MM.1S (cell line): ENCODE data around the gene PDE2A.

Source experiments
- DNase-seq: peaks from one replicate; pipeline ENCODE4 v3.0.0-alpha.2; 2015
- H2AFZ ChIP-seq: fragments of 300-600 bp; sonication (generic); 2 replicates; pipeline ENCODE4 v1.6.0; 2016; ENCODE audit warnings: antibody characterized with exemption, low read length
- H3F3A ChIP-seq: fragments of 300-600 bp; sonication (generic); 2 replicates; pipeline ENCODE4 v1.6.1; 2016; ENCODE audit warnings: mild to moderate bottlenecking, antibody characterized with exemption, low read length, moderate library complexity, mixed read lengths; ENCODE audit not compliant: insufficient read depth
- H3K27ac ChIP-seq: fragments of 300-600 bp; sonication (generic); 2 replicates; pipeline ENCODE4 v1.5.1; 2016; ENCODE audit warnings: mild to moderate bottlenecking, low read length
- H3K27me3 ChIP-seq: fragments of 300-600 bp; sonication (generic); replicated peaks from 2 replicates; pipeline ENCODE4 v1.6.0; 2016; ENCODE audit warnings: low read length; ENCODE audit not compliant: insufficient read depth
- H3K36me3 ChIP-seq: fragments of 300-600 bp; sonication (generic); replicated peaks from 2 replicates; pipeline ENCODE4 v1.6.1; 2016; ENCODE audit warnings: mild to moderate bottlenecking, low read length, mixed read lengths; ENCODE audit not compliant: insufficient read depth
- H3K4me1 ChIP-seq: fragments of 300-600 bp; sonication (generic); 2 replicates; pipeline ENCODE4 v1.6.1; 2016; ENCODE audit warnings: low read length, mixed read lengths
- H3K4me2 ChIP-seq: fragments of 300-600 bp; sonication (generic); 2 replicates; pipeline ENCODE4 v1.6.0; 2016; ENCODE audit warnings: low read depth, low read length
- H3K4me3 ChIP-seq: fragments of 300-600 bp; sonication (generic); 2 replicates; pipeline ENCODE4 v1.5.1; 2016; ENCODE audit warnings: low read length, mixed read lengths
- H3K79me2 ChIP-seq: fragments of 300-600 bp; sonication (generic); 2 replicates; pipeline ENCODE4 v1.6.1; 2016; ENCODE audit warnings: mixed run types, low read length, mixed read lengths
- H3K9ac ChIP-seq: fragments of 300-600 bp; sonication (generic); 2 replicates; pipeline ENCODE4 v1.6.1; 2016; ENCODE audit warnings: low read length, mixed read lengths
- H3K9me2 ChIP-seq: fragments of 300-600 bp; sonication (generic); replicated peaks from 2 replicates; pipeline ENCODE4 v1.6.1; 2016; ENCODE audit warnings: mild to moderate bottlenecking, low read length, mixed read lengths; ENCODE audit not compliant: insufficient read depth
- H3K9me3 ChIP-seq: fragments of 300-600 bp; sonication (generic); replicated peaks from 2 replicates; pipeline ENCODE4 v1.6.1; 2016; ENCODE audit warnings: mild to moderate bottlenecking, low read length, mixed read lengths; ENCODE audit not compliant: insufficient read depth
- H4K20me1 ChIP-seq: fragments of 300-600 bp; sonication (generic); 2 replicates; pipeline ENCODE4 v1.6.1; 2016; ENCODE audit warnings: mild to moderate bottlenecking, low read length, moderate library complexity, mixed read lengths; ENCODE audit not compliant: insufficient read depth
- CTCF ChIP-seq: fragments of 300-600 bp; sonication (generic); IDR thresholded peaks from 2 replicates; pipeline ENCODE4 v1.5.1; 2016; ENCODE audit warnings: antibody characterized with exemption, low read length, mixed read lengths
- EZH2 ChIP-seq: fragments of 300-600 bp; sonication (generic); optimal IDR thresholded peaks from 2 replicates; pipeline ENCODE3; 2017; ENCODE audit warnings: low read depth, mild to moderate bottlenecking, antibody characterized with exemption, low read length, mixed read lengths
- EZH2phosphoT487 ChIP-seq: fragments of 300-600 bp; sonication (generic); IDR thresholded peaks from 2 replicates; pipeline ENCODE4 v1.6.1; 2018; ENCODE audit warnings: antibody characterized with exemption, low read length

PDE2A gene

DNA sequence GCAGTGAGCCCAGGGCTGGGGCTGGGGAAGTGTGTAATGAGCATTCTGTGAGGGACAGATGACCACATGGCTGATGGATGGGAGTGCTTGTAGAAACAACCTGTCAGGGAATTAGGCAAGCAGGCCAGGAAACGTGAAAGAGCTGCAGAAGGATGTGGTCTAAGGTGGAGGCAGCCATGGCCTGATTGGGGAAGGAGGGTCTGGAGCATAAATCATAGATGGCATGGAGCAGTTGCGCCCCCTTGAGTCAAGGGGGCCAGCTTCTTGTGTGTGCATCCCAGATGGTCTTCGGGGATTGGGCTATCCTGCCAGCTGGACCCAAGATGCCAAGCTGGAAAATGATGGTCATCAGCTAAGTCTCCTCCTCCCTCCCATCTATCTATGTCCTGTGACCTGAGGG is 120.5 kb downstream of the PDE2A start:
- H2AFZ ChIP-seq = no peak overlapping the region
- no peak overlapping the region for H3K4me3 ChIP-seq
- no peaks in the 10 kb centered on the region for H3K9me3 ChIP-seq
- no peak overlapping the region for H3K9ac ChIP-seq
- H3K79me2 ChIP-seq = no peaks in the 10 kb centered on the region
- no peak for DNase-seq
- H3K36me3 ChIP-seq = no peaks in the 10 kb centered on the region
- H3K27ac ChIP-seq = no peak overlapping the region
- no peaks in the 10 kb centered on the region for H3K9me2 ChIP-seq
- no peaks in the 10 kb centered on the region for H4K20me1 ChIP-seq
- 0 out of 2 replicates have a peak, but pooled peaks cover 3% of the 10 kb centered on the region for H3K27me3 ChIP-seq
- peak; percentile 23; the same call in 1 of the 2 replicates for TF ChIP-seq CTCF
- no peak for TF ChIP-seq EZH2phosphoT487
- H3K4me2 ChIP-seq = no peak overlapping the region
- no peaks in the 10 kb centered on the region for H3K4me1 ChIP-seq
- no peaks in the 10 kb centered on the region for H3F3A ChIP-seq

GRCh38 chr11:72552399-72552910 is 121.8 kb downstream of the PDE2A start:
- Histone ChIP-seq H3K9me3 (no peaks in the 10 kb centered on the region), H3K27me3 (0 out of 2 replicates have a peak, but pooled peaks cover 3% of the 10 kb centered on the region), H3K79me2 (no peaks in the 10 kb centered on the region), H3K9ac (no peak overlapping the region), H3K36me3 (no peaks in the 10 kb centered on the region), H3K9me2 (no peaks in the 10 kb centered on the region), H3K27ac (no peak overlapping the region), H3K4me2 (no peak overlapping the region), H3F3A (no peaks in the 10 kb centered on the region), H3K4me1 (no peaks in the 10 kb centered on the region), H4K20me1 (no peaks in the 10 kb centered on the region), H2AFZ (no peak overlapping the region), H3K4me3 (no peak overlapping the region)
- TF ChIP-seq CTCF = no peak
- TF ChIP-seq EZH2 = no peak
- no peak for TF ChIP-seq EZH2phosphoT487
- DNase-seq = no peak

- H3F3A ChIP-seq = no peaks in the 10 kb centered on the region
- H4K20me1 ChIP-seq = no peaks in the 10 kb centered on the region
- H3K9me3 ChIP-seq = no peaks in the 10 kb centered on the region
- H3K9ac ChIP-seq = no peak overlapping the region
- H2AFZ ChIP-seq = no peak overlapping the region
- no peak for DNase-seq
- TF ChIP-seq CTCF (no peak), EZH2phosphoT487 (no peak), EZH2 (no peak)
- no peak overlapping the region for H3K27ac ChIP-seq
- no peaks in the 10 kb centered on the region for H3K79me2 ChIP-seq
- H3K27me3 ChIP-seq = 0 out of 2 replicates have a peak, but pooled peaks cover 3% of the 10 kb centered on the region
- H3K36me3 ChIP-seq = no peaks in the 10 kb centered on the region
- no peaks in the 10 kb centered on the region for H3K4me1 ChIP-seq
- H3K9me2 ChIP-seq = no peaks in the 10 kb centered on the region
- H3K4me3 ChIP-seq = no peak overlapping the region
- no peak overlapping the region for H3K4me2 ChIP-seq
These were observed 122.7 kb downstream of the PDE2A start for GRCh38 chr11:72551571-72551970.
